Large intestine (tissue), 3 donors: ENCODE measurements around the gene CMC2. TPM values are rescaled to one million over a fixed set of nuclear protein-coding genes. Genes with fewer than 3 reads are reported as not detected.

Source experiments
- DNase-seq, 2 donors: peaks; one replicate each; pipeline versions ENCODE4 v3.0.0 to v3.0.0-alpha.2; 2013
- H3K27ac ChIP-seq: one replicate; pipeline ENCODE4 v1.5.1; 2013; ENCODE audit warnings: low read length
- H3K27me3 ChIP-seq: 2 replicates; pipeline ENCODE4 v1.6.1; 2013; ENCODE audit warnings: low read length; ENCODE audit not compliant: control insufficient read depth, insufficient read depth
- H3K36me3 ChIP-seq: 2 replicates; pipeline ENCODE4 v1.6.1; 2013; ENCODE audit warnings: low read length; ENCODE audit not compliant: control insufficient read depth, insufficient read depth
- H3K4me1 ChIP-seq: one replicate; pipeline ENCODE4 v1.6.1; 2013; ENCODE audit warnings: low read length; ENCODE audit not compliant: control insufficient read depth, insufficient read depth
- H3K4me3 ChIP-seq: one replicate; pipeline ENCODE4 v1.5.1; 2013; ENCODE audit warnings: low read length
- H3K9me3 ChIP-seq: one replicate; pipeline ENCODE4 v1.6.1; 2013; ENCODE audit warnings: mild to moderate bottlenecking, low read depth, low read length, moderate library complexity; ENCODE audit not compliant: control insufficient read depth
- WGBS: methylation state at CpG from one replicate; pipeline ENCODE4 v1.1.5; 2013; ENCODE audit warnings: low lambda C conversion rate; ENCODE audit not compliant: insufficient coverage; 5-methylcytosine and 5-hydroxymethylcytosine counted together
- polyA plus RNA-seq: library from polyadenylated mRNA; unstranded; fragments of 120-200 nt; gene quantifications from one replicate; pipeline ENCODE4 v1.2.1, GENCODE V29; 2013

Gene CMC2
- polyA plus RNA-seq, 1 donor = 56.1 TPM

DNA sequence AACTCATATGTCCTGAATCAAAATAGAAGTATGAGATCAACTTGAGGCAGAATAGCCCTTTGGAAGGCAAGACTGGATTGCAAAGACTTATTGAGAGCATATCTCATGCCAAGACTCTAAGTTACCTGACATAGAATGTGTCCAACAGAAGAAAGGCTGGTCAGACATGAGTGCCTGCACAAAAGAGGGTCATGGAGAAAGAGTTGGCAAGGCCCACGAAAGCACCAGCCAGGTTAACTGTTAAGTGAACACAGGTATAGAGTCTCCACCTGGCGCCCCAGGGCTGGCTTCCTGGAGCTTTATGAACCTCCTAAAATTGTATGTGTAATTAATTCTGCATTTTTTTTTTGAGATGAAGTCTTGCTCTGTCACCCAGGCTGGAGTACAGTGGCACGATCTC is 71.0 kb downstream of the CMC2 start:
- Histone ChIP-seq H3K36me3 (no peaks in the 10 kb centered on the region), H3K4me1 (peaks cover 6% of the 10 kb centered on the region), H3K27ac (no peak overlapping the region), H3K27me3 (peaks cover 18% of the 10 kb centered on the region), H3K4me3 (no peak overlapping the region), H3K9me3 (no peaks in the 10 kb centered on the region)
- DNase-seq = no peak
- no CpG with 5 or more reads among the region's 3 CpGs for WGBS

DNA sequence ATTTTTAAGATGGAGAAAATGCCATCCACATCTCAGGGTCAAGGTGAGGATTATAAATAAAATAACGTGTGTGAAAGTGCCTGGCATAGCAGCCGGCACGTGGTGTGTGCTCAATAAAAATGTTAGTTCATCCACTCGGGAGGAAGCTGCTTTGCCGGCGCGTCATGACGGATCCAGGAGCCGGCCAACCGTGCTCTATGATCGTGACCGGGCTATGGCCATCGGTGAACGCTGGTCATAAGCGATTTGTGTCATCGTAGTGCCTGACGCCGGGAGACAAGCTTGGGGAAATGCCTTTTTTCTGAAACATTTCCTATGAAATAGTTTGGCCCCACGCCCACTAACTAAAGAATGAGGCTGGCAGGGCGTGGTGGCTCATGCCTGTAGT is 74.0 kb downstream of the CMC2 start:
- H3K36me3 ChIP-seq = no peaks in the 10 kb centered on the region
- no peaks in the 10 kb centered on the region for H3K9me3 ChIP-seq
- no CpG with 5 or more reads among the region's 20 CpGs for WGBS
- H3K4me1 ChIP-seq = peaks cover 6% of the 10 kb centered on the region
- peak in 1 of 2 donors; percentile 22 for DNase-seq
- peak overlapping the region; percentile 45 for H3K4me3 ChIP-seq
- H3K27me3 ChIP-seq = peaks cover 18% of the 10 kb centered on the region
- H3K27ac ChIP-seq = peak overlapping the region; percentile 47

DNA sequence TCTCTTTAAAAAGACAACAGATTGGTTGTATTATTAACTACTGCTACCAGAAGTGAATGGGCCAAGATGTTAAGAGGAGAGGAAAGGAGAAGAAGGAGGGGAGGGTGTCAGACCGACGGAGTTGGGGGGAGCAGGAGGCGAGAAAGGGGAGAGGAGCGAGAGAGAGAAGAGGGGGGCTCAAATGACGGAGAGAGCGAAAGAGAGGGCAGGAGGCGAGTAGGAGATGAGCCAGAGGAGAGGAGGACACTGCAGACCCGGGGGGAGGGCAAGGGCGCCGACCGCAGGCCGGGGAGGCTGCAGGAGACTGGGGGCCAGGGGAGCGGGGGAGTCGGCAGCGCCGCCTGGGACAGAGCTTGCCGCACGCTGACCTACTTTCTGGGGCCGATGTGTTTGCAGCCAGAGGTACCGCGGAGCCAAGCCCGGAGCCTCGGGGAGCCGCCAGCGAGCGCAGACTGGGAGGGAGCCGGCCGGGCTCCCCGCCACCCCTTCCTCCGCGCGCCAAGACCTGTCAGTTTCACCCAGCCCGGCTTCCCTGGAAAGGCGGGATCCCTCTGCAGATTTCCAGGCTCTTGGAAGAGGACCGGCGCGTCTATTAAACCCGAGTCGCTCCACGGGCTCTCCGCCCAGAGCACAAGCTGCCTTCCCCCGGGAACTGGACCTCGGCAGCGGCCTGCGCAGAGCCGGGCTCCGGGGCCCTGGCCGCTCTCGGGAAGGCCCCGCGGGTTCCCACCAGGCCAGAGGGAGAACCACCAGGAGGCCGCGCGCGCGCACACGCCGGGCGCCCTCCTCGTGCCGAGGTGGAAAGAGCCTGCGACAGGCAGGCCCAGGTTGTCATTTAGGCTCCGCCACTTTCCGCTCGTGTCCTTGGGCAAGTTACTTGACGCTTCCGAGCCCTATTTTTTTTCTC is 74.6 kb downstream of the CMC2 start:
- DNase-seq = peak; percentile 40 to 74
- no peaks in the 10 kb centered on the region for H3K9me3 ChIP-seq
- WGBS = 0% methylated on average over 2 of the region's 67 CpGs
- no peaks in the 10 kb centered on the region for H3K36me3 ChIP-seq
- peaks cover 18% of the 10 kb centered on the region for H3K27me3 ChIP-seq
- H3K4me3 ChIP-seq = peak overlapping the region; percentile 45
- peaks cover 6% of the 10 kb centered on the region for H3K4me1 ChIP-seq
- peak overlapping the region; percentile 47 for H3K27ac ChIP-seq

DNA sequence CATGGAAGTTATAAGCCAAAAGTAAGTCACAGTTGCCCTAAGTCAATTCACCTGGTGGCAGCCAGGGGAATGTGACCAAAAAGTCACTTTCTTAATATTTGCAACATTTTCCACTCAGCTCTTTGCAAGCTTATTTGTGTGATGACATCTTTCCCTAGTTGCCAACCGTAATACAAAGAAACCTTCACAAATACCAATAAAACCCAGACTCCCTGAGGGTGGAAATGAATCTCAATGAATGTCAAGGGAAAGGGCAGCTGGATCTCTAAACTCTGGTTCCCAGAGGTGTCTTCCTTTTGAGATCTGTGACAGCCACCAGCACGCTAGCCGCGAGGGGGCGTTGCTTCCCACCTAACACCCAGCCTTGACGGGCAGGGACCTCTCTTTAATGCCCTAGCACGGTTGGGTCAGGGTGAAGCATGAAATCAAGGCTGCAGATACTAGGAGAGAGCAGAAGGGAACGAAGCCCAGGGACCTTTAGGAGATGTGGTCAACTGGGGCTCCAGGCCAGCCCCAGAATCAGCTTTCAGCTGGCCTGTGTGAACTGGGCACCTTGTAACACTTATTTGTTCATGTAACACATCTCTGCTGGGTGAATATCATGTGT is 82.2 kb downstream of the CMC2 start:
- no peaks in the 10 kb centered on the region for H3K4me1 ChIP-seq
- DNase-seq = peak; percentile 31 to 48
- no CpG with 5 or more reads among the region's 8 CpGs for WGBS
- H3K27ac ChIP-seq = no peak overlapping the region
- H3K9me3 ChIP-seq = no peaks in the 10 kb centered on the region
- no peaks in the 10 kb centered on the region for H3K27me3 ChIP-seq
- H3K4me3 ChIP-seq = no peak overlapping the region
- H3K36me3 ChIP-seq = no peaks in the 10 kb centered on the region

DNA sequence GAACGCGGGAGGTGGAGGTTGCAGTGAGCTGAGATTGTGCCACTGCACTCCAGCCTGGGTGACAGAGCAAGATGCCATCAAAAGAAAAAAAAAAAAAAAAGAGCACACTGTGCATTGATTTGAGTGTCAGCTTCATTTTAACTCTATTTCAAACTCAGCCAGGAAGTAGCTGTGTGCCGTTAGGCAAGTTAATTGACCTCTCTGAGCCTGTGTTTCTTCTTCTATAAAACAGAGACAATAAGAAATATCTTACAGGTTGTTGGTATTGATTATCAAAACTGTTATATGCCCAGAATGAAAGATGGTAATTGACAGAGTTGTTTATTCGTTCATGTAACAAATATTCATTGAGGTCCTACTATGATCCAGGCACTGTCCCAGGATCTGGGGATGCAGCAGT is 83.3 kb downstream of the CMC2 start:
- no peaks in the 10 kb centered on the region for H3K9me3 ChIP-seq
- H3K27ac ChIP-seq = no peak overlapping the region
- 100% methylated on average over 1 of the region's 4 CpGs for WGBS
- H3K4me3 ChIP-seq = no peak overlapping the region
- no peaks in the 10 kb centered on the region for H3K4me1 ChIP-seq
- DNase-seq = no peak
- no peaks in the 10 kb centered on the region for H3K27me3 ChIP-seq
- H3K36me3 ChIP-seq = no peaks in the 10 kb centered on the region

Other genes starting within 250 kb of the CMC2 start
- 5.1 TPM for gene CDYL2, start 202.3 kb downstream of the CMC2 start, polyA plus RNA-seq
- 14.8 TPM for gene CENPN, start 329 bp upstream of the CMC2 start, polyA plus RNA-seq
- gene ATMIN, start 29.0 kb upstream of the CMC2 start, polyA plus RNA-seq = 31.3 TPM
- gene C16orf46, start 70.4 kb upstream of the CMC2 start, polyA plus RNA-seq = 0.93 TPM
- 34.1 TPM for gene GCSH, start 89.5 kb upstream of the CMC2 start, polyA plus RNA-seq
- 1.2 TPM for gene BCO1, start 231.8 kb upstream of the CMC2 start, polyA plus RNA-seq